ENCODE measurements around the gene GPR78.
"Not testable (repeated sequence)": the region's sequence is repeated elsewhere in the genome, so short reads cannot be mapped to it uniquely, and the experiment has no call there.

GPR78 gene

GRCh38 chr4:8616831-8617230, 36.6 kb downstream of the GPR78 start:
- DNase-seq (ENCODE audit: low read depth in 2 of 2): no peak

GRCh38 chr4:8617486-8618040, 37.4 kb downstream of the GPR78 start:
- DNase-seq (ENCODE audit: low read depth in 2 of 2): no peak

DNA sequence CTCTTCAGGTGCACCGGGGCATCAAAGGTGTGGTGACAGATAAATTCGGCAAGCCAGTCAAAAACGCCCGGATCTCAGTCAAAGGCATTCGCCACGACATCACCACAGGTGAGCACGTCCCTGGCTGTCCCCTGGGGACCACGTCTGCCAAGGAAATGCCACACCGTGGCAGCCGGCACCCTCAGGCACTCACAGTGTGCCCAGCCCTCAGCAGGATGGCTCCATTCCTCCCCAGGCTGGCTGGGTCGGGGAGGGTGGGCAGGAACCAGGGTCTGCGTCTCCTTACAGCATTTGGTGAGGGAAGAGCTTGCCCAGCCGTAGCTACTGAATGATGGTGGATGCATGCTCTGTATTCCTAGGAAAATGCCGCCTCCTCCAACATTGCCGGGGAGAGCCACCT, 38.2 kb downstream of the GPR78 start:
- DNase-seq (ENCODE audit: low read depth in 2 of 2): no peak

DNA sequence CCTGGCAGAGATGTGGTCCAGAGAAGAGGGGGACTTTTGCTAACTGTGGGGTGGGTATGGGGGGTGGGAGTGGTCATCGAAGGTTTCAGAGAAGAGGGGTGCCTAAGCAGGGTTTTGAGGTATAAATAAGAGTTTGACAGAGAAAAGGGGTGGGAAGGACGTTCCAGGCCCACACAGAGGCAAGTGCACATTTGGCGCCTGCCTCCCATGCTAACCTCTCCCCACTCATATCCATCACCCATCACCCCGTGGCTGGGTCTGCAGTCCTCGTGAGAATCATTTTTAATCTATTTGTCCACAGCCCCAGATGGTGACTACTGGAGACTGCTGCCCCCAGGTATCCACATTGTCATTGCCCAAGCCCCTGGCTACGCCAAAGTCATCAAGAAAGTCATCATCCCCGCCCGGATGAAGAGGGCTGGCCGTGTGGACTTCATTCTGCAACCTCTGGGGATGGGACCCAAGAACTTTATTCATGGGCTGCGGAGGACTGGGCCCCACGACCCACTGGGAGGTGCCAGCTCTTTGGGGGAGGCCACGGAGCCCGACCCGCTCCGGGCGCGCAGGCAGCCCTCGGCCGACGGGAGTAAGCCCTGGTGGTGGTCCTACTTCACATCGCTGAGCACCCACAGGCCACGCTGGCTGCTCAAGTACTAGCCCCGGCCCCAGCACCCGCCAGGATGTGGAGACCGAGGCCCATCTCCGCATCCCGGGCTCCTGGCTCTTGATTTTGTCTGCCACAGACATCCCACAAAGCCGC, 38.9 kb downstream of the GPR78 start:
- DNase-seq (ENCODE audit: low read depth in 2 of 2): no peak

GRCh38 chr4:8621135-8621534, 40.9 kb downstream of the GPR78 start:
- not testable (repeated sequence) for DNase-seq (ENCODE audit: low read depth in 2 of 2)

GRCh38 chr4:8624601-8625272, 44.5 kb downstream of the GPR78 start:
- DNase-seq (ENCODE audit: low read depth in 2 of 2): not testable (repeated sequence)

- DNase-seq (ENCODE audit: low read depth in 2 of 2): not testable (repeated sequence)
These were observed 50.2 kb downstream of the GPR78 start for GRCh38 chr4:8630240-8630905.

DNA sequence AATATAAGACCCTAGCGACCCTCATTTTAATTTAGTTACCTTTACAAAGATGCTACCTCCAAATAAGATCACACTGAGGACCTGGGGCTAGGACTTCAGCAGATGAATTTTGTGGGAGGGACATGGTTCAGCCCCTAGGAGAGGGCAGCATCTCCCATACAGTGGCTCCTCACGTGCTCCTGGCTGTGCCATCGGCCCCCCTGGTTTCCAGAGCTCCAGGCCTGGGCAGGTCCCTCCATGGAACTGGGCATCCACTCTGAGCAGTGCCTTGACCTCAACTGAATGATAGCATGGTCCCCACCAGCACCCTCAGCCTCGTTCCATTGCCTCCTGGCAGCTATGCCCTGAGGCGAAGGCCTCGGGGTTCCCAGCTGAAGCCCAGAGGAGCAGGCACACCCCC, 51.7 kb downstream of the GPR78 start:
- DNase-seq (ENCODE audit: low read depth in 2 of 2): not testable (repeated sequence)

GRCh38 chr4:8634773-8635172, 54.6 kb downstream of the GPR78 start:
- DNase-seq (ENCODE audit: low read depth in 2 of 2): not testable (repeated sequence)

DNA sequence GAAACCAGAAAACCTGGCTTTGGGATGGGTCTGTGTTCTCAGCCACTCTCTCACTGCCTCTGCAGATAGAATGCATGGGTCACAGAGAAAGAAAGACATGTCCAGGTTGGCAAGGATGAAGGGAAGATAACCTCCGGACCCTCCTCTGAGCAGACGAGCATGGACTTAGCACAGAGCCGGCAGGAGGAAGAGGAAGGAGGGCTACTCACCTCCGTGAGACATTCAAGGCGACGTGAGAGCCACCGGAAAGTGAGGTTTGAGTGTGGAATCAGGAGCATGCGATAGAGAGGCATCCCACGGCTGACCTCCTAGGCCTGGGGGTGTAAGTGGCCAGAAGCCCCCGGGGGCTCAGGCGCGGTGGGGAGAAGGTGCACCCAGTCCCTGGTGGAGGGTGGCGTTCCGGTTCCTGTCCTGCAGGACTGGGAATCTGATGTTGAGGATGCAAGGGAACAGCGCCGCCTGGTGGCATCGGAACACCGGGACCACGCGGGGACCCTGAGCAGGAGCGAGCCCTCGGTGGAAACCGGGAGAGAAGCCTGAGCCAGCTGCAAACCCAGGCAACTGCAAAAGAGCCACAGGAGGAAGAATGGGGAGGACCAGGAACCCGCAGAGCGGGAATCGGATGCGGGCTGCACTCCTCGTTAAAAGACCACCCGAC, 55.8 kb downstream of the GPR78 start:
- not testable (repeated sequence) for DNase-seq (ENCODE audit: low read depth in 2 of 2)
